IMR-90 (cell line): ENCODE measurements around the gene TSSK3. TPM values are rescaled to one million over a fixed set of nuclear protein-coding genes. Genes with fewer than 3 reads are reported as not detected.

Experiments used
- ATAC-seq: fragments of 200-7000 bp; cut with Tn5 transposase; 2 replicates; pipeline ENCODE4 v1.9.1; 2020; ENCODE audit warnings: low read depth, mild to moderate bottlenecking, moderate library complexity
- BruUV-seq: library from RNA; stranded (reverse); fragments of 400-500 nt; replicated peaks from 2 replicates; lab custom pipeline; 2021; lab: Mats Ljungman, UMichigan
- CTCF ChIA-PET: fragments of 300-600 bp; formaldehyde crosslinking; extraction: SDS; loops from one replicate; lab custom pipeline; 2021; ENCODE audit warnings: antibody characterized with exemption; lab: Yijun Ruan, JAX
- POLR2A ChIA-PET: fragments of 300-600 bp; sonication (Branson Sonifier 250); formaldehyde crosslinking; loops from one replicate; lab custom pipeline; 2022; ENCODE audit warnings: antibody characterized with exemption; ENCODE audit not compliant: unreplicated experiment; lab: Charles Lee
- DNase-seq: peaks from one replicate; pipeline ENCODE4 v3.0.0; 2013
- H2AFZ ChIP-seq: replicated peaks from 2 replicates; pipeline ENCODE3; 2013; ENCODE audit warnings: low read length, mild to moderate bottlenecking; ENCODE audit not compliant: poor library complexity
- H2AK5ac ChIP-seq: 2 replicates; pipeline ENCODE4 v1.6.1; 2013; ENCODE audit warnings: low read depth, low read length, inconsistent platforms
- H2AK9ac ChIP-seq: replicated peaks from 2 replicates; pipeline ENCODE3; 2013; ENCODE audit warnings: mild to moderate bottlenecking, low read depth, low read length, moderate library complexity; ENCODE audit not compliant: poor library complexity
- H2BK120ac ChIP-seq: 2 replicates; pipeline ENCODE4 v1.6.1; 2013; ENCODE audit warnings: low read depth, low read length, inconsistent platforms
- H2BK15ac ChIP-seq: 3 replicates; pipeline ENCODE4 v1.6.1; 2013; ENCODE audit warnings: low read depth, low read length, inconsistent platforms
- H2BK20ac ChIP-seq: 2 replicates; pipeline ENCODE4 v1.6.1; 2013; ENCODE audit warnings: low read depth, mild to moderate bottlenecking, inconsistent platforms, low read length, moderate library complexity
- H2BK5ac ChIP-seq: 2 replicates; pipeline ENCODE4 v1.6.1; 2013; ENCODE audit warnings: mild to moderate bottlenecking, low read depth, low read length, inconsistent platforms; ENCODE audit not compliant: poor library complexity, severe bottlenecking
- H3K14ac ChIP-seq: replicated peaks from 2 replicates; pipeline ENCODE4 v1.6.1; 2013; ENCODE audit warnings: low read depth, low read length, inconsistent platforms
- H3K18ac ChIP-seq: 2 replicates; pipeline ENCODE4 v1.6.1; 2013; ENCODE audit warnings: low read depth, low read length, control low read depth
- H3K23ac ChIP-seq: 2 replicates; pipeline ENCODE4 v1.6.1; 2013; ENCODE audit warnings: low read depth, low read length, inconsistent platforms
- H3K27ac ChIP-seq: 2 replicates; pipeline ENCODE4 v1.5.1; 2013; ENCODE audit warnings: mild to moderate bottlenecking, control low read depth, low read length; ENCODE audit not compliant: insufficient read depth
- H3K27me3 ChIP-seq: 2 replicates; pipeline ENCODE4 v1.6.1; 2013; ENCODE audit warnings: low read length; ENCODE audit not compliant: control insufficient read depth, insufficient read depth
- H3K36me3 ChIP-seq: 2 replicates; pipeline ENCODE4 v1.6.1; 2013; ENCODE audit warnings: low read length, mixed read lengths; ENCODE audit not compliant: control insufficient read depth, insufficient read depth
- H3K4ac ChIP-seq: 2 replicates; pipeline ENCODE4 v1.6.1; 2013; ENCODE audit warnings: low read depth, low read length, inconsistent platforms
- H3K4me1 ChIP-seq: 2 replicates; pipeline ENCODE4 v1.6.1; 2013; ENCODE audit warnings: low read length, mixed read lengths; ENCODE audit not compliant: control insufficient read depth, insufficient read depth
- H3K4me2 ChIP-seq: 2 replicates; pipeline ENCODE4 v1.6.1; 2013; ENCODE audit warnings: low read depth, mild to moderate bottlenecking, control low read depth, low read length, moderate library complexity
- H3K4me3 ChIP-seq: 2 replicates; pipeline ENCODE4 v1.5.1; 2013; ENCODE audit warnings: low read depth, mild to moderate bottlenecking, control low read depth, low read length, moderate library complexity; ENCODE audit not compliant: insufficient read depth
- H3K56ac ChIP-seq: 2 replicates; pipeline ENCODE4 v1.6.1; 2013; ENCODE audit warnings: low read length, inconsistent platforms; ENCODE audit not compliant: insufficient read depth; ENCODE audit errors: extremely low read depth
- H3K79me1 ChIP-seq, 2 experiments: 2 replicates each; pipeline ENCODE4 v1.6.1; 2013; ENCODE audit warnings: low read length in 2 of 2, inconsistent platforms in 1 of 2, low read depth in 1 of 2
- H3K9ac ChIP-seq: 2 replicates; pipeline ENCODE4 v1.6.1; 2013; ENCODE audit warnings: low read depth, low read length, control low read depth
- H3K9me1 ChIP-seq: 2 replicates; pipeline ENCODE4 v1.6.1; 2013; ENCODE audit warnings: low read length, inconsistent platforms; ENCODE audit not compliant: insufficient read depth
- H3K9me3 ChIP-seq: 2 replicates; pipeline ENCODE4 v1.6.1; 2013; ENCODE audit warnings: low read length; ENCODE audit not compliant: control insufficient read depth, insufficient read depth
- H4K20me1 ChIP-seq: 2 replicates; pipeline ENCODE4 v1.6.1; 2013; ENCODE audit warnings: low read length, inconsistent platforms; ENCODE audit not compliant: insufficient read depth
- H4K5ac ChIP-seq: 2 replicates; pipeline ENCODE4 v1.6.1; 2013; ENCODE audit warnings: mild to moderate bottlenecking, low read depth, low read length, control low read depth
- H4K8ac ChIP-seq, 2 experiments: 2 replicates each; pipeline ENCODE4 v1.6.1; 2013; ENCODE audit warnings: low read depth in 2 of 2, low read length in 2 of 2, control low read depth in 1 of 2, inconsistent platforms in 1 of 2
- H4K91ac ChIP-seq: 2 replicates; pipeline ENCODE4 v1.6.1; 2013; ENCODE audit warnings: low read depth, low read length, inconsistent platforms; ENCODE audit not compliant: insufficient read depth
- BHLHE40 ChIP-seq: fragments of 150-350 bp; IDR thresholded peaks from 2 replicates; pipeline ENCODE4 v1.6.1; 2016; ENCODE audit warnings: mild to moderate bottlenecking, low read depth, low read length
- CEBPB ChIP-seq: IDR thresholded peaks from 2 replicates; pipeline ENCODE4 v1.6.1; 2012; ENCODE audit warnings: low read depth, low read length, improper control_type of control experiment
- CHD1 ChIP-seq: IDR thresholded peaks from 2 replicates; pipeline ENCODE4 v1.6.1; 2012; ENCODE audit warnings: low read depth, low read length, improper control_type of control experiment
- CTCF ChIP-seq: conservative IDR thresholded peaks from 2 replicates; pipeline ENCODE4 v1.5.1; 2012; ENCODE audit warnings: mild to moderate bottlenecking, low read depth, low read length, improper control_type of control experiment
- FOS ChIP-seq: fragments of 150-350 bp; IDR thresholded peaks from 2 replicates; pipeline ENCODE4 v1.6.1; 2016; ENCODE audit warnings: low read depth, low read length
- NFE2L2 ChIP-seq: fragments of 150-350 bp; IDR thresholded peaks from 2 replicates; pipeline ENCODE4 v1.6.1; 2016; ENCODE audit warnings: low read depth, mild to moderate bottlenecking, low read length
- POLR2A ChIP-seq: IDR thresholded peaks from 2 replicates; pipeline ENCODE4 v1.6.1; 2012; ENCODE audit warnings: mild to moderate bottlenecking, low read depth, low read length
- RAD21 ChIP-seq: IDR thresholded peaks from 2 replicates; pipeline ENCODE4 v1.6.1; 2012; ENCODE audit warnings: low read length, improper control_type of control experiment
- RCOR1 ChIP-seq: IDR thresholded peaks from 2 replicates; pipeline ENCODE4 v1.6.1; 2012; ENCODE audit warnings: mild to moderate bottlenecking, low read length, improper control_type of control experiment; ENCODE audit not compliant: insufficient replicate concordance
- RFX5 ChIP-seq: IDR thresholded peaks from 2 replicates; pipeline ENCODE4 v1.8.0; 2012; ENCODE audit warnings: low read depth, mild to moderate bottlenecking, low read length, moderate library complexity
- SMC3 ChIP-seq: fragments of 150-350 bp; IDR thresholded peaks from 2 replicates; pipeline ENCODE4 v1.6.1; 2016; ENCODE audit warnings: low read depth, mild to moderate bottlenecking, antibody characterized with exemption, low read length, moderate library complexity
- USF2 ChIP-seq: fragments of 150-350 bp; IDR thresholded peaks from 2 replicates; pipeline ENCODE4 v1.6.1; 2017; ENCODE audit warnings: mild to moderate bottlenecking, antibody characterized with exemption, low read length, low read depth
- WGBS, 2 experiments: methylation state at CpG; one replicate each; pipeline versions ENCODE4 v1.1.5 to v1.1.7; 2013; ENCODE audit warnings: missing lambda C conversion rate in 2 of 2; ENCODE audit not compliant: insufficient read length in 1 of 2; ENCODE audit errors: extremely low coverage in 2 of 2; 5-methylcytosine and 5-hydroxymethylcytosine counted together
- dilution Hi-C: fragments of 300-500 bp; cut with HindIII; formaldehyde crosslinking; loops from one replicate; pipeline ENCODE4 v1.14.3; 2018; ENCODE audit warnings: low sequenced_read_pairs; ENCODE audit not compliant: unreplicated experiment
- in situ Hi-C: fragments of 300-500 bp; cut with MboI; formaldehyde crosslinking; loops from 3 replicates; pipeline ENCODE4 v1.14.3; 2019; ENCODE audit warnings: low sequenced_read_pairs, inconsistent platforms, mixed read lengths
- intact Hi-C: fragments of 100-400 bp; cut with micrococcal nuclease; formaldehyde crosslinking; loops from 2 replicates; pipeline ENCODE4 v1.10.0; 2022
- polyA plus RNA-seq, 3 experiments: library from polyadenylated mRNA; depleted of rRNA; stranded (reverse); fragments of >200 nt; gene quantifications; 2 replicates each; pipeline ENCODE4 v1.2.3, GENCODE V29; 2012; ENCODE audit warnings: low replicate concordance in 1 of 3
- total RNA-seq: library from RNA; depleted of rRNA; stranded (reverse); fragments of >200 nt; gene quantifications from 2 replicates; pipeline ENCODE4 v1.2.3, GENCODE V29; 2012

Gene TSSK3
- total and polyA plus RNA-seq, 2 of the 4 experiments (the other 2 are of a cell fraction), result 0.96 TPM; not detected in 1

GRCh38 chr1:32367912-32368635, 5.7 kb downstream of the TSSK3 start:
- peak overlapping the region; percentile 67 for H2AK9ac ChIP-seq
- in situ Hi-C loops, result no loop called here
- H3K23ac ChIP-seq, result no peak overlapping the region
- no peak overlapping the region for H3K14ac ChIP-seq
- H4K91ac ChIP-seq, result no peak overlapping the region
- H3K56ac ChIP-seq, result no peak overlapping the region
- no peaks in the 10 kb centered on the region for H3K9me3 ChIP-seq
- no peak overlapping the region for H3K4ac ChIP-seq
- H2AFZ ChIP-seq, result no peak overlapping the region
- dilution Hi-C loops, result no loop called here
- CTCF ChIA-PET, result interaction anchor here (1.1 kb wide), 1 partner anchor 153 kb away, joined by 3 read pairs; no protein-coding TSS in a partner anchor
- H3K4me1 ChIP-seq, result no peaks in the 10 kb centered on the region
- no peak overlapping the region for H2BK5ac ChIP-seq
- H3K4me3 ChIP-seq, result no peak overlapping the region
- H3K79me1 ChIP-seq, result peaks cover 3 to 15% of the 10 kb centered on the region in 2 experiments; a peak in 3 of 4 replicates
- DNase-seq (no peak), ATAC-seq (no peak)
- no peak overlapping the region for H2BK15ac ChIP-seq
- POLR2A ChIA-PET, result no interaction called here
- H3K36me3 ChIP-seq, result peaks cover 59% of the 10 kb centered on the region
- H3K9me1 ChIP-seq, result 0 out of 2 replicates have a peak, but pooled peaks cover 4% of the 10 kb centered on the region
- H4K5ac ChIP-seq, result no peak overlapping the region
- no peak overlapping the region for H2BK120ac ChIP-seq
- BruUV-seq, result no TSS peak
- no peak overlapping the region for H3K18ac ChIP-seq
- H2BK20ac ChIP-seq, result no peak overlapping the region
- H4K20me1 ChIP-seq, result peaks cover 4% of the 10 kb centered on the region; the same call in 1 of the 2 replicates
- H2AK5ac ChIP-seq, result no peak overlapping the region
- no peak overlapping the region for H4K8ac ChIP-seq
- no peak overlapping the region for H3K9ac ChIP-seq
- no peak overlapping the region for H3K27ac ChIP-seq
- intact Hi-C loops, result no loop called here
- H3K27me3 ChIP-seq, result no peaks in the 10 kb centered on the region
- no CpG with 5 or more reads among the region's 7 CpGs for WGBS, 2 experiments
- TF ChIP-seq RAD21 (no peak), FOS (no peak), SMC3 (no peak), RFX5 (no peak), CEBPB (no peak), USF2 (no peak), BHLHE40 (no peak), CTCF (no peak), CHD1 (no peak), RCOR1 (no peak), NFE2L2 (no peak), POLR2A (no peak)
- H3K4me2 ChIP-seq, result no peak overlapping the region
